Measurements from ENCODE around the gene IL31.

GRCh38 chr12:122206976-122207375, 33.0 kb upstream of the IL31 start:
- TF ChIP-seq ESRRA (IDR thresholded peaks at IDR 0.05; ENCODE audit: borderline replicate concordance, low read length) (no peak), POLR2A (IDR thresholded peaks at IDR 0.05; ENCODE audit: low read length) (no peak), CTCF (IDR thresholded peaks at IDR 0.05) (no peak), PBX3 (IDR thresholded peaks at IDR 0.05) (no peak), BCL3 (IDR thresholded peaks at IDR 0.05) (no peak), USF2 (IDR thresholded peaks at IDR 0.05) (no peak)
